Testis (tissue), 3 donors: Measurements from ENCODE around the gene PRKN. TPM values are rescaled to one million over a fixed set of nuclear protein-coding genes. Genes with fewer than 3 reads are reported as not detected.

Experiments
- DNase-seq: peaks from one replicate; pipeline ENCODE4 v3.0.0-alpha.2; 2019
- H3K27ac ChIP-seq, 2 donors: fragments of 200-600 bp; sonication (generic); one replicate each; pipeline ENCODE4 v1.5.1; 2019
- H3K27me3 ChIP-seq: fragments of 200-600 bp; sonication (generic); one replicate; pipeline ENCODE4 v1.5.1; 2019
- H3K36me3 ChIP-seq: fragments of 200-600 bp; sonication (generic); one replicate; pipeline ENCODE4 v1.5.1; 2017; ENCODE audit warnings: low read depth; ENCODE audit errors: missing control alignments
- H3K4me1 ChIP-seq: fragments of 200-600 bp; sonication (generic); one replicate; pipeline ENCODE4 v1.5.1; 2019
- H3K4me3 ChIP-seq, 2 donors: fragments of 200-600 bp; sonication (generic); one replicate each; pipeline ENCODE4 v1.5.1; 2017 to 2019
- H3K9me3 ChIP-seq: fragments of 200-600 bp; sonication (generic); one replicate; pipeline ENCODE4 v1.5.1; 2017
- POLR2A ChIP-seq: fragments of 450-650 bp; IDR thresholded peaks from one replicate; pipeline ENCODE4 v1.6.1; 2017; ENCODE audit warnings: antibody characterized with exemption, mild to moderate bottlenecking, moderate library complexity
- WGBS, 2 donors: methylation state at CpG; one replicate each; pipeline ENCODE4 v1.1.5; 2018; 5-methylcytosine and 5-hydroxymethylcytosine counted together
- intact Hi-C: fragments of 100-400 bp; cut with DNase I; formaldehyde crosslinking; loops from one replicate; pipeline ENCODE4 v1.15.1; 2023; ENCODE audit warnings: low total_unique reads
- polyA plus RNA-seq: library from polyadenylated mRNA; stranded (reverse); fragments of 350-450 nt; fragmentation: Illumina TruSeq; extraction: RNeasy Lipid Tissue Mini Kit (QIAGEN cat#74804); gene quantifications from one replicate; pipeline ENCODE4 v1.2.3, GENCODE V29; 2014; ENCODE audit warnings: low read depth, low replicate concordance; ENCODE audit not compliant: insufficient read depth
- total RNA-seq, 2 donors: library from RNA; depleted of rRNA; stranded (reverse); fragments of >200 nt; gene quantifications; one replicate each; pipeline ENCODE4 v1.2.3, GENCODE V29; 2016
- TF ChIP-seq, protein P1 (sequence below), 3 experiments: fragments of 450-650 bp in 2 of 3; fragments of 200-600 bp in 1 of 3; sonication (generic) in 1 of 3; IDR thresholded peaks; one replicate each; pipeline ENCODE4 v1.5.1; 2016 to 2019; ENCODE audit warnings: antibody characterized with exemption in 3 of 3, mild to moderate bottlenecking in 2 of 3, moderate library complexity in 1 of 3

PRKN gene
- total and polyA plus RNA-seq, 3 donors from 2014 or later: 19.1 to 34.5 (median 28.8) TPM

GRCh38 chr6:162150295-162150694 lies 577.3 kb downstream of the PRKN start:
- no peak for DNase-seq
- Histone ChIP-seq H3K27me3 (no peaks in the 10 kb centered on the region), H3K27ac (no peak overlapping the region), H3K36me3 (no peaks in the 10 kb centered on the region), H3K4me3 (no peak overlapping the region), H3K9me3 (no peaks in the 10 kb centered on the region), H3K4me1 (no peaks in the 10 kb centered on the region)
- no peak for TF ChIP-seq POLR2A
- TF ChIP-seq, protein P1, sequence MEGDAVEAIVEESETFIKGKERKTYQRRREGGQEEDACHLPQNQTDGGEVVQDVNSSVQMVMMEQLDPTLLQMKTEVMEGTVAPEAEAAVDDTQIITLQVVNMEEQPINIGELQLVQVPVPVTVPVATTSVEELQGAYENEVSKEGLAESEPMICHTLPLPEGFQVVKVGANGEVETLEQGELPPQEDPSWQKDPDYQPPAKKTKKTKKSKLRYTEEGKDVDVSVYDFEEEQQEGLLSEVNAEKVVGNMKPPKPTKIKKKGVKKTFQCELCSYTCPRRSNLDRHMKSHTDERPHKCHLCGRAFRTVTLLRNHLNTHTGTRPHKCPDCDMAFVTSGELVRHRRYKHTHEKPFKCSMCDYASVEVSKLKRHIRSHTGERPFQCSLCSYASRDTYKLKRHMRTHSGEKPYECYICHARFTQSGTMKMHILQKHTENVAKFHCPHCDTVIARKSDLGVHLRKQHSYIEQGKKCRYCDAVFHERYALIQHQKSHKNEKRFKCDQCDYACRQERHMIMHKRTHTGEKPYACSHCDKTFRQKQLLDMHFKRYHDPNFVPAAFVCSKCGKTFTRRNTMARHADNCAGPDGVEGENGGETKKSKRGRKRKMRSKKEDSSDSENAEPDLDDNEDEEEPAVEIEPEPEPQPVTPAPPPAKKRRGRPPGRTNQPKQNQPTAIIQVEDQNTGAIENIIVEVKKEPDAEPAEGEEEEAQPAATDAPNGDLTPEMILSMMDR (IDR thresholded peaks at IDR 0.05): no peak
- WGBS, 2 donors: 81 to 84% methylated on average over 7 of the region's 7 CpGs
- intact Hi-C loops: no loop called here

DNA sequence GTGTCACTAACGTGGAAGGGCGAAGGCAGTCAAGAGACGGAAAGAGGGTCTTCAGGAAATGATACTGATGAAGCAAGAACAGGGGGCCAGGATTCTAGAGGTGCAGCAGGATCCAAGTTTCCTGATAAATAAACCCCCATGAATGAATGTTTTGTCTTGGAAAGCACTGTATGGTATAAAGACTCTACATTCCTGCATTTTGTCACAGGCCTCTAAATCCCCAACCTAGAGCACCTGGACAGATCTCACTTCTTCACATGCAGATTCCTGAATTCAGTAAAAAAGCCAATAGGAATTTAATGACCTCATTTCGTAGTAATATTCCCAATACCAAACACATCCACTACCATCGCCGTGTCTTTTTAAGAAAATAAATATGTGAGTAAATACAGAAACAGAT lies 577.8 kb downstream of the PRKN start:
- Histone ChIP-seq H3K4me1 (no peaks in the 10 kb centered on the region), H3K9me3 (no peaks in the 10 kb centered on the region), H3K4me3 (no peak overlapping the region), H3K27ac (no peak overlapping the region), H3K36me3 (no peaks in the 10 kb centered on the region), H3K27me3 (no peaks in the 10 kb centered on the region)
- 94 to 95% methylated on average over 6 of the region's 6 CpGs for WGBS, 2 donors
- intact Hi-C loops: no loop called here
- TF ChIP-seq POLR2A: no peak
- TF ChIP-seq, protein P1 (IDR thresholded peaks at IDR 0.05): no peak
- no peak for DNase-seq

DNA sequence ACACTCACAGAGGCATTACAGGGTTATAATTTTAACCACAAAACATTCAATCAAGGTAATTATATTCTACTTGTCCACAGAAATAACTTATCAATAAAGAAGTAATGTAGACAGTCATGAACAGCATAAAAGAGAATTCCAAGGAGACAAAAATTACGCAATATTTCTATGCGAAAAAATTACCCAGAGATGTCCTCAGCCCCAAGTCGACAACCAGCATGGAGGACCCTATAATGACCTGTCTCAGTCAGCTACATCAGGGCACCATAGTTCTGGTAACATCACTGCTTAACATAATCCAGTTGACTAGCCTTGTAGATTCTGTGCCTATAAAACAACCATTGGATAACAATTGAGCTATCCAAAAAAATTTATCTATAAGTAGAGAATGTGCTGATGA lies 579.8 kb downstream of the PRKN start:
- no peak overlapping the region for H3K27ac ChIP-seq
- DNase-seq: no peak
- no peaks in the 10 kb centered on the region for H3K4me1 ChIP-seq
- 89 to 99% methylated on average over 3 of the region's 3 CpGs for WGBS, 2 donors
- no peak overlapping the region for H3K4me3 ChIP-seq
- H3K36me3 ChIP-seq: no peaks in the 10 kb centered on the region
- TF ChIP-seq, protein P1 (IDR thresholded peaks at IDR 0.05): no peak
- no peak for TF ChIP-seq POLR2A
- no peaks in the 10 kb centered on the region for H3K27me3 ChIP-seq
- intact Hi-C loops: no loop called here
- no peaks in the 10 kb centered on the region for H3K9me3 ChIP-seq

- intact Hi-C loops: no loop called here
- H3K4me3 ChIP-seq: no peak overlapping the region
- DNase-seq: no peak
- H3K36me3 ChIP-seq: no peaks in the 10 kb centered on the region
- no peaks in the 10 kb centered on the region for H3K4me1 ChIP-seq
- no peak for TF ChIP-seq POLR2A
- TF ChIP-seq, protein P1 (IDR thresholded peaks at IDR 0.05): no peak
- H3K27ac ChIP-seq: no peak overlapping the region
- whole genome bisulfite sequencing, 2 donors: 52 to 77% methylated on average over 1 of the region's 1 CpG
- H3K27me3 ChIP-seq: no peaks in the 10 kb centered on the region
- no peaks in the 10 kb centered on the region for H3K9me3 ChIP-seq
Observed at GRCh38 chr6:162147281-162147680, 580.3 kb downstream of the PRKN start.

- intact Hi-C loops: no loop called here
- H3K36me3 ChIP-seq: no peaks in the 10 kb centered on the region
- H3K4me3 ChIP-seq: no peak overlapping the region
- no peaks in the 10 kb centered on the region for H3K4me1 ChIP-seq
- no peaks in the 10 kb centered on the region for H3K9me3 ChIP-seq
- H3K27me3 ChIP-seq: no peaks in the 10 kb centered on the region
- no peak for DNase-seq
- whole genome bisulfite sequencing, 2 donors: 81 to 91% methylated on average over 7 of the region's 7 CpGs
- TF ChIP-seq, protein P1 (IDR thresholded peaks at IDR 0.05): no peak
- no peak for TF ChIP-seq POLR2A
- H3K27ac ChIP-seq: no peak overlapping the region
Observed at GRCh38 chr6:162140251-162140852, 587.2 kb downstream of the PRKN start.
